GM19324 (cell line): Measurements from ENCODE around the gene PCYT1A.
"Not testable (repeated sequence)": the region's sequence is repeated elsewhere in the genome, so short reads cannot be mapped to it uniquely, and the experiment has no call there.

Source experiments
- ATAC-seq: cut with Tn5 transposase; IDR thresholded peaks from one replicate; pipeline ENCODE4 v1.9.1; 2021; ENCODE audit warnings: mild to moderate bottlenecking, moderate library complexity; ENCODE audit not compliant: unreplicated experiment, low FRiP score

Gene PCYT1A

DNA sequence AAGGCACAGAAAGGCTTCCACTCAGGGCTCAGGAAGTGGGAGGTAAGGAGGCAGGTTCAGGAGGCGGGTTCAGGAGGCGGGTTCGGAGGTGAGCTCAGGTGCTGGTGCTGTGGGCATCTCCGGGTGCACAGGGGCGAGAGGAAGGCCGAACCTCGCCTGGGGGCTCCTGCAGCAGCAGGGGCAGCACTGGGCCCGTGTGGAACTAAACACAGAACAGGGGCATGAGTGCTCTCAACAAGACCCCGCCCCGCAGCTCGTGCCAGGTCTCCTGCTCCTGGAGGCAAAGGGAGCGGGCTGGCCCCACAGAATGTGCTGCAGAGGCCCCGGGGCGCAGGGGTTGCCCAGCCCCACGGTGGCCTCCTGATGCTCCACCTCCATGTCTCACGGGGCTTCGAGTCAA lies 90.0 kb downstream of the PCYT1A start:
- no peak for ATAC-seq

- ATAC-seq = no peak
These were observed 91.8 kb downstream of the PCYT1A start for GRCh38 chr3:196195664-196196265.

DNA sequence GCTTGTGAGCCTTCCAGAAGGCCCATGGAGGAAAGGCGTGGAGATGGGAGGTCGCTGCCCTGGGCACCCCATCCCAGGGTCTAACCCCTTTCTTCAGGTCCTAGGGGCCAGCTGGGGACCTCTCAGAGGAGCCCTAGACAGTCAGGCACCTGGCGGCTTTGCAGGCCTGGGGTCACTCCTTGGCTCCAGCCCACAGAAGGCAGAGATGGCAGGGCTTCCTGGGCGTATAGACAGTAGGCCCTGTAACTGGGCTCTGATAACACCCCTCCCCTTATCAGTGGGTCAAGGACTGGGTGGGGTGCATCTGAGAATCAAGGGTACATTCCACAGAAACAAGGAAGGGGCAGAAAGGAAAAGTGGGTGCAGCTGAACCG lies 93.0 kb downstream of the PCYT1A start:
- no peak for ATAC-seq

DNA sequence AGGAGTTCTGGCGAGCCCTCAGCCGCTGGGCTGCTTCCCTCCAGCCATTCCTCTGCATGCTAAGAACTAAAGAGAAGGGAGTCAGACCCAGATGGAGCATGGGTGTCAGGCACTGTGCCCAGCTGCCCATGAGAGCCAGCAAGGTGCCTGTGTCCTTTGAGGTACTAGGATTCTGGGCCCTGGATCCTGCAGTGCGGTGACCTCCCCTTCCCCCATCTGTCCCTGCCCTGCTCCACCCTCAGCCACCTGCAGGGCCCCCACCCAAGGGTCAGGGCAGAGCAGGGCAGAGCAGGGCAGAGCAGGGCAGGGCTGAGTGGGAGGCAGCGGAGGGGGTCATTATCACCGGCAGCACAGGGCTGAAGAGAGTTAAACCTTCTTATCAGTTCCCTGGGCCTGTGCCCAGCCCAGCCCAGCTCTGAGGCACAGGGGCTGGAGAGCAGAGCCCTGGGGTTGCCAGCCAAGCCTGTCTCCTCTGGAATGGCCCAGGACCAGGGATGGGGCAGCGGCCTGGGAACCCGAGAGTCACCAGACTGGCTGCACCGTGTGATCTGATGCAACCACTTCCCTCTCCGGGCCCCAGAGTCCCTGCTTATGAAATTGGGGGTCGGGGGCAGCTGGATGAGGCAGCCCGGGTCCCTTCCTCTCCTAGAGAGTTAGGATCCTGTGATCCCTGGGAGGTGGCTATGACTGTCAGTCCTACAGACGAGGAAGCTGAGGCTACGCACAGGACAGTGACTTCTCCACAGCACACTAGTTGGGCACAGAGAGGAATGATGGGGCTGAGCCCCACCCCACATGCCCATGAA lies 93.6 kb downstream of the PCYT1A start:
- ATAC-seq = no peak

DNA sequence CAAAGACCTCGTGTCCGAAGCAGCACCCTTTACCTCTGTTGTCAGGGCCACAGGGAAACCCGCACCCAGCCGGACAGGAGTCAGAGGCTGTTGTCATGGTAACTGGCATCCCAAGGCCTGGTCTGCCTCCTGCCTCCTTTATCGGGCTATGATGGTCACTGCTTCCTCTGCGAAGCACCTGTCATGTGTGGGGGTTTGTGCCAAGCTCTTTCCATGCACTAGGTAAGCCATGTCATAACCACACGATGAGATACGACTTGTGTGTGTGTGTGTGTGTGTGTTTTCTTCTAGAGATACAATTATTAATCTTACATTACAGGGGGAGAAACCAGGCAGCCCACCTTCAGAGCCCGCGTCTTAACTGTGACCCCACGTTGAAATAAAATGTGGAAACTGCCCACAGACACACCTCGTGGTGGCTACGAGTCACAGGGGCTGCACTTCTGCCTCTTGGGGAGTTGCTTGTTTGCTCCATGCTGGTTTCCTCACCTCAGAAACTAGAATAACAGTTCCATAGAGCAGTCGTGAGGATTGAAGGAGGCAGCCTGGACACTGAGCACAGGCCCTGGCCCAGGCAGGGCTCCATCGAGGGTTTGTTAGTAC lies 94.3 kb downstream of the PCYT1A start:
- ATAC-seq = no peak

- ATAC-seq = peak; percentile 44
These were observed 94.9 kb downstream of the PCYT1A start for GRCh38 chr3:196192524-196193051.

DNA sequence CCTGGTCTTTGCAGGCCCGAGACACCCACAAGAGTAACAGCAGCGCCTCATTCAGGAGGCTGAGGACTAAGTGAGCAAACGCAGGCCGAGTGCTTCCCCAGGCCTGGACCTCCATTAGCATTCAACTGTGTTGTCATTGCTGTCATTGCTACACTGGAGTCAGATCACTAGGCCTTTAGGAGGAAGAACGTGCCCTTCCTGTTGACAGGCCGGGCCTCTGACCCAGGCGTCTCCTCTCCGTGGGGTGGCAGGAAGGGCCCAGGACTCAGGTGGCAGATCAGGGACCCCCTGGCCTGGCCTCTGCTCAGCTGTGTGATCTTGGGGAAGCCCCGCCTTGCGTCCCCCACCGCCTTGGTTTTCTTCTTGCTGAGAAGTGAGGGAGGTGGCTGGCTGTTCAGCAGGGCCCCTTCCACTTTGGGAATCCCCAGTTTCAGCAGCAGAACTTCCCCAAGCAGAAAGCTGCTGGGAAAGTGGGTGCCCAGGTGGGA lies 95.4 kb downstream of the PCYT1A start:
- ATAC-seq = no peak

DNA sequence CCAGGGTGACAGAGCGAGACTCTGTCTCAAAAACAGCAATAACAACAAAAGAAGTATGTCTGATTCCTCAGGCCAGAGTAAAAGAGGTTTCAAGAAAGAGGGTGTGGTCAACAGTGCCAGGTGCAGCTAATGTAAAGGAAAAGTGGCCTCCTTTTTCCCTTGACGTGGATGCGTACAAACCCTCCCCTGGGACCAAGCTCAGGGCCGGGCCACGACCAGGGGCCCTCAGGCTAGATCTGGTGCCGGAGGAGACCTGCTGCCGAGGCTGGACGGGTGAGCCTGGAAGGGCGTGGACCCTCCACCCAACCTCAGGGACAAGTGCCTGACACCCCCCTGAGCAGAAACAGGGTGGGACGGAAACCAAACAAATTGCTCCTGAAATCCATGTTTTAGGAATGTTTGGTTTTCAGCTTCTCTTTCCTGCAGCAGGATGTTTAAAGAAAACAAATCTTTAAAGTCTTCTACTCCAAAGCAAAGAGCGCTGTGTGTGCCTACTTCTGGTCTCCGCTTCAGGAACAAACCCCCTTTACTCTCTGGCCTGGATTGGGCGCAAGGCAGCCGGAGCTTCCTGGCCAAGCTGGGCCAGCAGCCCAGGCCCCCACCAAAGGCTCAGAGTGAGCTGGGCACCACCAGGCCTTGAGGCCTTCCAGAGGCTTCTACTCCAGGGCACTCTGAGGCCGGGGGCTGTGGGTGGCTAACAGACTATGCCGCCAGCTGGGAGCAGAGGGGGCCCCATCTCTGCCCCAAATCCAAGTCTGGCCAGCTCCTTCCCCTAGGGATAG lies 97.8 kb downstream of the PCYT1A start:
- ATAC-seq = no peak

DNA sequence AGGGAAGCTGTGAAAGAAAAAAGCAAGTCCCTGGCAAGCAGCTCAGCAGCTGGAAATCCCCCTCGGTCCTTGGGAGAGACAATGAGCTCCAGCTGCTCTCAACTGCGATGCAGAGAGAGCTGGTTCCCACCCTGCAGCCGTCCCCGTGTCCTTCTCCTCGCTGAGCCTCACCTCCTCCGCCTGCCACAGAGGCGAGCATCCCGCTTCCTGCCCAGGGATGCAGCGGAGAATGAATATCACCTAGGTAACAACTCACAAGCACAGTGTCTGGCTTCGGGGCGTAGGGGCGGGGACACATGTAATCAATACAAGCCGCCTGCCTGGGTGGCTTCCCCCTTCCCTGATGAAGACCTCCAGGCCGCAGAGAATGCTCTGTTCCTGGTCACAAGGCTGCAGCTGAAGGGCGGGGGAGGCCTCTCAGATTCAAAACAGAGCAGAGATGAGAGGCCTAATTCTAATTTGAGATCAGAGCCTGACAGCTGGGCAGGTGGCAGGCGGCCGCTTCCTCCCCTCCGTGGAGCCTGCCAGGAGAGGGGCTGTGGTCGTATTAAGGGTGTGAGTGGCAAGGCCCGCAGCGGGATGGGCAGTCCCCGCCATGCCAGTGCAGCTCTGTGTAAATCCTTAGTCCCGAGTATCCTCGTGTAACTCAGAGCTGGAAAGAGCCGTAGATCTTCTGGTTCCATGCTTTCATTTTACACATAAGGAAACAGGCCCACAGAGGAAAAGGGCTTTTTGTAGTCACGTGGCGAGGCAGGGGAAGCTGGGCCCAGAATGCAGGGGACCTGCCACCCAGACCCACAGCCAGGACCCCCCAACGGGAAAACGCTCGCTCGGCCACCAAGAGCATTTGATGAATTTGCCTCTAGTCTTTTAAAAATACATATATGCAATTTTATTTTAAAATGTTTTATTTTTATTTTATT lies 100.6 kb downstream of the PCYT1A start:
- ATAC-seq = peak; percentile 42

DNA sequence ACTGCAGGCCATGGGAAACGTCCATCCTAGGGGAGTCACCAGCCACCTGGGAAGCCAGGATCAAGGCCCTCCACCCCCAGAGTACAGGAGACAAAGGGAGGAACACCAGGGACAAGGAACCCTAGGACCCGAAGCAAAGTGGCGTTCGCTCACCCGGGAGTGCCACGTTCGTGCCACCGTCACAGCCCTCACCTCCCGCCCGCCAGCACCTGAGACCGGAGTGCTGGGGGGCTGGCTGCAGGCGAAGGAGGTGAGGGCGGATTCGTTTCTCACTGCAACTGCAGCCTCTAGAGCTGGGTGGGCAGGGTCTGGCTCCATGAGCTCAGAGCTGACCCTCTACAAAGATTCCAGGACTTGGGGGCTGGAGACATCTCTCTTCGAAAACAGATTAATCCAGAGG lies 102.6 kb downstream of the PCYT1A start:
- ATAC-seq = no peak

- ATAC-seq = not testable (repeated sequence)
These were observed 103.4 kb downstream of the PCYT1A start for GRCh38 chr3:196184169-196184432.

GRCh38 chr3:196181127-196181546 lies 106.4 kb downstream of the PCYT1A start:
- no peak for ATAC-seq

DNA sequence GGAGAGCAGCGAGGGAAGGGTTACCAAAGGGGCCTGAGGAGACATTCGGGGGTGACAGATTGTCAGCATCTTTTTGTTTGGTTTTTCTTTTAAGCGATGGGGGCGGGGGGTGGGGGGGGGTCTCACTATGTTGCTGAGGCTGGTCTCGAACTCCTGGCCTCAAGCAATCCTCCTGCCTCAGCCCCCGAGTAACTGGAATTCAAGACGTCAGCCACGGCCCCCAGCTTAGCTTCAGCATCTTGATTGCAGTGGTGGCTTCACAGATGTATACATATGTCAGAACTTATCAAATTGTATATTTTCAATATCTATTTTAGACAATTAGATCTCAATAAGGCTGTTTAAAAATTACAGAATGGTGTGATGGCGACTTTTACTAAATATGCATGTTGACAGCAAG lies 107.2 kb downstream of the PCYT1A start:
- ATAC-seq = no peak
